Activated naive CD4-positive, alpha-beta T cell treated with anti-CD3 and anti-CD28 coated beads for 36 hours (primary cell): Measurements from ENCODE around the gene SCLY. TPM values are rescaled to one million over a fixed set of nuclear protein-coding genes. Genes with fewer than 3 reads are reported as not detected.
"Not testable (repeated sequence)": the region's sequence is repeated elsewhere in the genome, so short reads cannot be mapped to it uniquely, and the experiment has no call there.

Experiments used
- CTCF ChIA-PET: fragments of 350-600 bp; sonication (Branson Sonifier 250); formaldehyde crosslinking; loops from one replicate; lab custom pipeline; 2021; ENCODE audit warnings: antibody characterized with exemption; lab: Charles Lee
- DNase-seq: peaks from one replicate; pipeline ENCODE4 v3.0.0-alpha.2; 2020
- H3K27ac Mint-ChIP-seq: one replicate; pipeline ENCODE4 v1.8.0; 2021; ENCODE audit warnings: mild to moderate bottlenecking, mixed read lengths
- H3K27me3 Mint-ChIP-seq: one replicate; pipeline ENCODE4 v1.8.0; 2021; ENCODE audit warnings: low read depth, mixed read lengths
- H3K36me3 Mint-ChIP-seq: one replicate; pipeline ENCODE4 v1.8.0; 2021; ENCODE audit warnings: low read depth, mixed read lengths
- H3K4me1 Mint-ChIP-seq: one replicate; pipeline ENCODE4 v1.8.0; 2021; ENCODE audit warnings: low read depth, mixed read lengths
- H3K4me3 Mint-ChIP-seq: one replicate; pipeline ENCODE4 v1.8.0; 2021; ENCODE audit warnings: mild to moderate bottlenecking, moderate library complexity, mixed read lengths
- H3K9me3 Mint-ChIP-seq: one replicate; pipeline ENCODE4 v1.8.0; 2021; ENCODE audit warnings: mixed read lengths
- intact Hi-C: fragments of 100-400 bp; cut with micrococcal nuclease; formaldehyde crosslinking; loops from one replicate; pipeline ENCODE4 v1.15.1; 2023
- total RNA-seq, 2 experiments: library from RNA; stranded (reverse); gene quantifications; one replicate each; pipeline ENCODE4 v1.2.3, GENCODE V29; 2021

Gene SCLY
- total RNA-seq, 2 experiments from 2014 or later: 46.4 to 46.7 TPM

DNA sequence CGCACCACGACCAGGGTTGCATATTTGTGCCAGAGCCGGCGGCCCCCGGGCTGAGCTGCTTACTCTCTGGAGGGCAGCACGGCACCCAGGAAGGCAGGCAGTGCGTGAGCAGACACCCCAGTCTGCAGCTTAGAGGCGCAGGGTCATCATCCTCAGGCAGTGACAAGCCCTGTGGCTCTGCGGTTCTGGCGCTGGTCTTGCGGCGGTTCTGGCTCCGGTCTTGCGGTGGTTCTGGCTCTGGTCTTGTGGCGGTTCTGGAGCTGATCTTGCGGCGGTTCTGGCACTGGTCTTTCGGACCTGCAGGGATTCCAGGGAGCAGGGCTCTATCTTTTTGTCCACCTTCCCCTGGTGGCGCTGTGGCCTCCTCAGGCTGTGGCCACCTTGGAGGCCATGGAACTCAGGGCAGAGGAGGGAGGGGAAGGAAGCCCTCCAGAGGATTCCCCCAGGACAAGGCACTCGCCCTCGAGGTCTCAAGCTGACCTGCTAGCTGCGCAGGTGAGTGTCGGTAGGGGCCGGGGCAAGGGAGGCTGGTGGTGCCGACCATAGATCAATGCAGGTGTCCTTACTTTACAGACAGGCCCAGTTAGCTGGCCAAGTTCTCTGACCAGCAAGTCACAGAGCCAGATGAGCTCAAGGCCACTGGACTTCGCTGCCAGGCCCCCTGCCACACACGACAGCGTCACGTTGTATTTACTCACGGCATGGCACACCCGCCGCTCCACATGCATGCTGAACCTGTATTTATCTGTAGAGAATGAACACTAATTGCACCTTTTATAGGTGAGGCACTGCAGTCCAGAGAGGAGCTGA, 54.3 kb downstream of the SCLY start:
- Mint-ChIP-seq H3K9me3 (peaks cover 4% of the 10 kb centered on the region), H3K36me3 (no peaks in the 10 kb centered on the region), H3K27ac (no peak overlapping the region), H3K4me1 (no peaks in the 10 kb centered on the region), H3K27me3 (peaks cover 9% of the 10 kb centered on the region), H3K4me3 (no peak overlapping the region)
- CTCF ChIA-PET: interaction anchor here (0.5 kb wide), 1 partner anchor 148 kb away, joined by 3 read pairs; no protein-coding TSS in a partner anchor
- intact Hi-C loops: no loop called here
- DNase-seq: no peak

GRCh38 chr2:238115709-238116108, 54.9 kb downstream of the SCLY start:
- DNase-seq, H3K27me3 Mint-ChIP-seq, H3K36me3 Mint-ChIP-seq, H3K4me1 Mint-ChIP-seq, H3K9me3 Mint-ChIP-seq, intact Hi-C loops, H3K4me3 Mint-ChIP-seq, H3K27ac Mint-ChIP-seq: not testable (repeated sequence)
- CTCF ChIA-PET: interaction anchor here (0.6 kb wide), 1 partner anchor 144 kb away, joined by 5 read pairs; no protein-coding TSS in a partner anchor

DNA sequence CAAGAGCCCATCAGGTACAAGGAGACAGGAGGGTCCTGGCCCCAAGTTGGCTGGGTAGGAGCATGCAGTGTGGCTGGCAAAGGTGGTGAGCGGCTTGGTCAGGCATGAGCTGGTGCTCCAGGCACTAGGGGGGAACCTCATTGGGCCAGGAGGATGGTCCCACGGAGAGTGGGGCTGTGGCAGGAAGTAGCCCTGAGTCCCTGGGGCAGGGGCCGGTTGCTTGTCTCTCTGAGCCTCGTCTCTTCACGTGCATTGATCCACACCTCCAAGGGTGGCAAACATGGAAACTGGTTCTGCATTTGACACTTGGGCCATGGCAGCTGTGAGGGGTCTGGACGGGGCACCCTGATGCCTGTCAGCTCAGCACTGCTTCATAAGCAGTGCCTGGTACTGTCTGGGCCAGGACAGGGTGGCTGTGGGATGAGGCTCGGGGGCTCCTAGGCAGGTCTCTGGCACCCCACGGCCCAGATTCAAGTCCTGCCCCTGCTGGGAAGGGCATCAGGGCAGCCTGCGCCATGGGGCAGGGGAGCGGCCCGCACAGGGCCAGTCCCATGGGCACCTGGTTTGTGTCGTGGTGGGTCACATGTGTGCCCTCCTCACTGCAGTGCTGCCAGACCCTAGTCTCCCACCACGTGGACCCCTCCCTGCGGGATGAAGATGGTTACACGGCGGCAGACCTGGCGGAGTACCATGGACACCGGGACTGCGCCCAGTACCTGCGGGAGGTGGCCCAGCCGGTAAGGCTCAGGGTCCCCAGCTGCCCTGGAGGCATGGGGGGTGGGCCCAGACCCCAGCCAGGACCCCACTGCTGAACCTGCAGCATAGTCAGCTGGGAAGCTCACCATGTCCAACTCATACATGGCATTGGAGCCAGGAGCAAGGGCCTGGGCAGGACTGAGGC, 55.7 kb downstream of the SCLY start:
- no peaks in the 10 kb centered on the region for H3K36me3 Mint-ChIP-seq
- no peak for DNase-seq
- intact Hi-C loops: no loop called here
- H3K27ac Mint-ChIP-seq: no peak overlapping the region
- H3K4me1 Mint-ChIP-seq: no peaks in the 10 kb centered on the region
- H3K4me3 Mint-ChIP-seq: no peak overlapping the region
- H3K27me3 Mint-ChIP-seq: peaks cover 9% of the 10 kb centered on the region
- CTCF ChIA-PET: interaction anchor here (0.6 kb wide), 1 partner anchor 143 kb away, joined by 5 read pairs; no protein-coding TSS in a partner anchor
- peaks cover 4% of the 10 kb centered on the region for H3K9me3 Mint-ChIP-seq

- Mint-ChIP-seq H3K4me1 (no peaks in the 10 kb centered on the region), H3K4me3 (no peak overlapping the region), H3K9me3 (peaks cover 4% of the 10 kb centered on the region), H3K36me3 (no peaks in the 10 kb centered on the region), H3K27ac (no peak overlapping the region), H3K27me3 (peaks cover 9% of the 10 kb centered on the region)
- CTCF ChIA-PET: no interaction called here
- intact Hi-C loops: no loop called here
- DNase-seq: no peak
Measured at GRCh38 chr2:238117199-238118154, 56.7 kb downstream of the SCLY start.

DNA sequence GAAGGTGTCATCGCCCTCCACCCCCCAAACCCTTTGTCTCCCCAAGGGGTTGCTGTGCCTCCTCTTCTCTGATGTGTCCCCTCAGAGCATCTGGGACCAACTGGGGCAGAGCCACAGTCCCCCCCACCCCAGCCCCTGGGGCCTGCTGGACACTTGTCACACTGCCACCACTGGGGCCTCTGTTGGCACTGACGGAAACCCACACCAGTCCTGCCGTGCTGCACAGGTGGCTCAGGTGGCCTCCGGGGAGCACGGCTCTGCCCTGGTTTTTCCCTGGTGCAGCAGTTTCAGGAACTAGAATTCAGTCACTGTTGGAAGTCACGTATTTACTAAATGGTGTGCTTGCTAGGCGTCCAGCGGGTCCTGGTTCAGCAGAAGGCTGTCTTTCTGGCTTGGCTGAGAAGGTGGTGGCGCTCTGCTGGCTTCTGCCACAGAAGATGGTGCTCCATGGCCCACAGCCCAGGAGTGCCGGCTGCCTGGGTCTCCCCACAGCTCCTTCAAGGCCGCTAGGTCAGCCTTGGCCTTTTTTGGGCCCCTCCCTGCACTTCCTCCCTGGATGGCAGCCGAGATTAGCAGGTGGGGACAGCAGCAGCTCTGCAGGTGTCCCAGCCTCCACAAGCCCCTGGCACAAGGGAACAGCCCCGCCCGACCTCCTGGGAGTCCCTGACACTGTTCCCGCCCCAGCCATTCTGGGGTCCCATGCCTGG, 59.1 kb downstream of the SCLY start:
- H3K9me3 Mint-ChIP-seq: no peaks in the 10 kb centered on the region
- no peaks in the 10 kb centered on the region for H3K36me3 Mint-ChIP-seq
- peaks cover 9% of the 10 kb centered on the region for H3K27me3 Mint-ChIP-seq
- H3K4me1 Mint-ChIP-seq: no peaks in the 10 kb centered on the region
- H3K27ac Mint-ChIP-seq: no peak overlapping the region
- CTCF ChIA-PET: no interaction called here
- DNase-seq: no peak
- intact Hi-C loops: no loop called here
- H3K4me3 Mint-ChIP-seq: no peak overlapping the region

DNA sequence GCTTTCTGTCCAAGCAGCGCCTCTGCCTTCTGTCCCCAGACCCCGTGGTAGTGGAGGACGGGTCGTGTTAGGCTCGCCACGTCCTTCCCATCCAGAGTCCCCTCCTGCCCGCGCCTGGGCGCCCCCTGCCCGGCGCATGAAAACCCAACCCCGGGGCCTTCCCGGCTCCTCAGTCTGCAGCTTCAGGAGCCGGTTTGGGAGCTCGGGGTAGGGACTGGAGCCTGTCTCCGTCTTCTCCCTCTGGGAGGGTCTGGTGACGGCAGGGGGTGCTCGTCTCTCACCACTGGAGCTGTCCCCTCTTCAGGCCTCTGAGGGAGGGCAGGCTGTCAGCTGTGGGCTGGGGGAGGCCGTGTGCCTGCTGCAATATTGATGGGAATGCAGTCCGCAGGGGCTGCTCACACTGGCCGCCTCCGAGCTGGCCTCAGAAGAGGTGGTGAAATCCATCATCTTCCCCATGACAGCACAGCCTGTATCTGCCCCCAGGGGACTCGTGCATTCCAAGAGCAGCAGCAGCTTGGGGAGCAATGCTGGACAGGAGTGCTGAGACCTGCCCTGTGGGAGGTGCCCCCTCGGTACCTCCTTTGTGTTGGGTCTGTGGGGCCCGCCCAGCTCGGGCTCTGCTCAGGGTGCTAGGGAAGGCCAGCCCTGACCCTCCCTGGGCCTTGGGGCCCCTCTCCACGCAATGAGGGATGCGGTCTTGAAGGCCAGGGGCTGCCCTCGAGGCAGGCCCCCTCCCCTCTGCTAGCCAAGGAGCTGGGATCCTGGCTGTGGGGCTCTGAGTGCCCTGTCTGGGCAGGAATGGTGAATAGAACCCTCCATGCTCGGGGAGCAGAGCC, 59.9 kb downstream of the SCLY start:
- DNase-seq: no peak
- Mint-ChIP-seq H3K27ac (no peak overlapping the region), H3K4me1 (no peaks in the 10 kb centered on the region), H3K9me3 (no peaks in the 10 kb centered on the region), H3K27me3 (peaks cover 9% of the 10 kb centered on the region), H3K36me3 (no peaks in the 10 kb centered on the region), H3K4me3 (no peak overlapping the region)
- intact Hi-C loops: no loop called here
- CTCF ChIA-PET: no interaction called here

GRCh38 chr2:238121511-238122286, 60.9 kb downstream of the SCLY start:
- CTCF ChIA-PET: no interaction called here
- H3K4me3 Mint-ChIP-seq: no peak overlapping the region
- intact Hi-C loops: no loop called here

DNA sequence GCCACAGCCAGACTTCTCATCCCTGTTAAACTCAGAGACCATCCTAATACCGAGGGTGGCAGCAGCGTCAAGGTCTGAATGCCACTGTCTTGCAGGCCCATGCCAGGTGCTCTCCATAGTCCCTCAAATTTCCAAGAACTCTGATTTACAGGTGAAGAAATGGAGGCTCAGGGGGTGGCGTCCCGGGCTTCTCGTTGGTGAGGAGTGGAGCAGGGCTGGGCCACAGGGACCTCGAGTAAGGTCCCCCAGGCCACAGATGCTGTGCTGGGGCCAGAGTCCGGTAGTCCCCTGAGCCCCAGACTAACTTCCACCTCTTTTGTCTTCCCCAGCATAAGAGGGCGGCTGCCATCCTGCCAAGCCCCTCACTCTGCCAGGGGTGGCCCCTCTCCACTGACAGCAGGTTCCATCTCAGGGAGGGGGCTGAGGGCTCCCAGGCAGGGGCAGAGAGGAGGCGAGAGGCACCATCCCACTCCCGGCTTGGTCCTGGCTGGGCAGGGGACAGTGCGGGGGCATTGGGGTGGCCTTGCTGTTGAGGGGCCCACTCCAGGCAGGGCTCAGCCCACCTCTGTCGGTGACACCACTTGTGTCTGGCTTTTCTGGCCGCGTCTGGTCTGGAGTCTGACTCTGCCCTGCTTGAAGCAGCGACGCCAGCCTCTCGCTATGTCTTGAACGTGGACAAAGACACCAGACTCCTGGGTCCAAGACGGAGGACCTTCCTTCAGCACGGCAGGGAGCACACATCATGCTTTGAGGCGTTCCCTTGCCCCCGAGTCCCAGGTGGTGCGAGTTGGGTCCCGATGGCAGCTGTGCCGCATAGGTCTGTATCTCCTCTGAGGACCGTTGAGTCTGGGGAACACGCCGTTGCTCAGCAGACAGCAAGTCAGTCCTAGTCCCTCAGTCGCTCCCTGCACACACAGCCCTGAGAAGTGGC, 61.8 kb downstream of the SCLY start:
- Mint-ChIP-seq H3K27me3 (peaks cover 7% of the 10 kb centered on the region), H3K36me3 (no peaks in the 10 kb centered on the region), H3K4me1 (no peaks in the 10 kb centered on the region), H3K27ac (no peak overlapping the region), H3K4me3 (no peak overlapping the region), H3K9me3 (no peaks in the 10 kb centered on the region)
- DNase-seq: no peak
- CTCF ChIA-PET: no interaction called here
- intact Hi-C loops: no loop called here

More at GRCh38 chr2:238121511-238122286, 60.9 kb downstream of the SCLY start:
- H3K4me1 Mint-ChIP-seq: no peaks in the 10 kb centered on the region
- H3K27me3 Mint-ChIP-seq: peaks cover 9% of the 10 kb centered on the region
- H3K36me3 Mint-ChIP-seq: no peaks in the 10 kb centered on the region
- DNase-seq: no peak
- no peaks in the 10 kb centered on the region for H3K9me3 Mint-ChIP-seq
- H3K27ac Mint-ChIP-seq: no peak overlapping the region

GRCh38 chr2:238123218-238123971, 62.6 kb downstream of the SCLY start:
- H3K36me3 Mint-ChIP-seq: no peaks in the 10 kb centered on the region

More at GRCh38 chr2:238123218-238123971, 62.6 kb downstream of the SCLY start:
- peaks cover 6% of the 10 kb centered on the region for H3K27me3 Mint-ChIP-seq
- DNase-seq: no peak
- H3K9me3 Mint-ChIP-seq: no peaks in the 10 kb centered on the region
- no peaks in the 10 kb centered on the region for H3K4me1 Mint-ChIP-seq
- H3K27ac Mint-ChIP-seq: no peak overlapping the region
- intact Hi-C loops: no loop called here
- CTCF ChIA-PET: no interaction called here
- no peak overlapping the region for H3K4me3 Mint-ChIP-seq
